HG03025 (cell line): Measurements from ENCODE around the gene SLC17A3.

Experiments
- ATAC-seq: cut with Tn5 transposase; IDR thresholded peaks from one replicate; pipeline ENCODE4 v1.9.1; 2021; ENCODE audit warnings: mild to moderate bottlenecking, moderate library complexity; ENCODE audit not compliant: unreplicated experiment, low FRiP score

Gene SLC17A3

DNA sequence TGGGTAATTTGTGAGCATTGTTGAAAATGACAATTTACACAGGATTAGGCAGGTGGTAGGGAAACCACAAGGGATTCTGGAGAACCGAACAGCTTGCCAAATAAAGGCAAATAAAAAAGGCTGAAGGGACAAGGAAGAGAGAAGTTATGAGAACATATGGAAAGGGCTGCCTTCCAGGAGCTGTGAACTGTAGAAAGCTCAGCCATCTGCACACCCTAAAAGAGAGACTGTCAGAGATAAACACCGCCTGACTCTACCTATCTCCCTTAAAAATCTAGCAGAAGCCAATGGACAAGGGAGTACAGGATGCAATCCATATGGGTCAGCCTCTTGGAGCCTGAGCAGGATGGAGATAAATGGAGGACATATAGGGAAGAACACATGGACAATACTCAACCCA, 29.5 kb downstream of the SLC17A3 start:
- no peak for ATAC-seq

GRCh38 chr6:25842526-25842925, 31.5 kb downstream of the SLC17A3 start:
- ATAC-seq = peak; percentile 74

DNA sequence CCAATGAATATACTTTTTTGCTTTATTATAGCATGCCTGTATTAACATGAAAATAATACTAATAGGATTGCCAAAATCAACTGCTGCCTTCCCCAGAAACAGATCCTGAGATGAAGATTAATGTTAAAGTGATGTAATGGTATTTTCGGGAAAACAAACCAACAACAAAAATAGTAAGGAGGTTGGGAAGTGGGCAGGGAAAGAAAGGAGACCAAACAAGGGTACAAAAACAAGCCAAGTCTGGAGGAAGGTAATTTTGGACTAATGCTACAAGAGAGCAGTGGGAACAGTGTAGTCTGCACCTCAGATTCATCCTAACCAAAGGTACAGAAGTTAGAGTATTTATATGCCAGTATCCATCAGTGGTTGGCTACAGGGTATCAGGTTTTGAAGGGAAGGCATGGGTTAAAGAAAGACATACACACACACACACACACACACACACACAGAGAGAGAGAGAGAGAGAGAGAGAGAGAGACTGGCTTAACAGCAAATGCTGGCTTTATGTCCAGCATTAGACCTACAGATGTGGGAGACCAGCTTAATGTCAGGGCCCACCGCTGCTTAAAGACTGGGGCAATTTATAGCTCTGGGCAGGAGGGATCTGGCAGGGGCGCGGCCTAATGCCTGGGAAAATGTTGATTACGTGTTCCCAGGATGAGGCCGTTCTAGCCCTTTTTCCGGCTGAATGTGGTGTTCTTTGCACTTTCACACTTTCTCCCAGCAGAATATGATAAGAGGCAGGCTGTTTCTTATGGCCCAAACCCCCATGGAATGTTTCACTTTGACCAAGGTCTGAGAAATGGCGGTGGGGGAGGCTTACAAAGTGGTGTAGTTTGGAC, 38.4 kb downstream of the SLC17A3 start:
- no peak for ATAC-seq

DNA sequence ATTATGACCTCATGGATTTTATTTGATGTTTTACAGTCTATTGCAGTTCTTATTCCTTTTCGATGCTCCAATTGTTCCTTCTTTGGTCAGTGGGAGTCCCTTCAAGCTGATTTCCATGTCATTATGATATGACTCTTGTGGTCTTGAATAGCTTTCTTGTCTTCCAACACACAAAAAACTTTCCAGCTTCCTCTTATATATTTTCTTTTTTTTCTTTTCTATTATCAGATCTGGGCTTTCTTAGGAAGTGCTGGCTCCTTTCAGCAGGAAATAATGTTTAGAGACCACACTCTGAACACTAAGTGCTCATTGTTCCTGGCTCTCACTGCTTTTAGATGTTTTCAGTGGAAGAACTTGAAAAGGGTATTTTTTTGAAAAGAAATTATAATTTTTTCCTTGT, 39.1 kb downstream of the SLC17A3 start:
- no peak for ATAC-seq

DNA sequence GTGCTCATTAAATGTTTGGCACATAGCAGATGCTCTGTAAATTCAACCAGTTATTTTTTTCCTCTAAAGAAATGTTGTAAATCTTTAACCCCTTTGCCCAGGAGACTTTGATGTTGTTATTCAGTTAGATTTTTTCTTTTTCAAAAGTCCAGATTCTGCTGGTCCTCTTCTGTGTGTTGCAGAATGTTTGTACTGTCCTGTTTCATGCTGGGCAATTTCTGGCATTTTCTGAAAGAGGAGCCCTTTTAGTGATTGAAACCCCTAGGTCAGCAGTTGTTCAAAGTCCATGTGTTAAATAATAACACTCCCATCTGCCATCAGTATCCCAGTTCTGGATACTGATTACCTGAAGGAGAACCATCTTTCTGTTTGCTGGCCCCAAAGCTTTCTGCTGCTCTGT, 40.9 kb downstream of the SLC17A3 start:
- no peak for ATAC-seq

DNA sequence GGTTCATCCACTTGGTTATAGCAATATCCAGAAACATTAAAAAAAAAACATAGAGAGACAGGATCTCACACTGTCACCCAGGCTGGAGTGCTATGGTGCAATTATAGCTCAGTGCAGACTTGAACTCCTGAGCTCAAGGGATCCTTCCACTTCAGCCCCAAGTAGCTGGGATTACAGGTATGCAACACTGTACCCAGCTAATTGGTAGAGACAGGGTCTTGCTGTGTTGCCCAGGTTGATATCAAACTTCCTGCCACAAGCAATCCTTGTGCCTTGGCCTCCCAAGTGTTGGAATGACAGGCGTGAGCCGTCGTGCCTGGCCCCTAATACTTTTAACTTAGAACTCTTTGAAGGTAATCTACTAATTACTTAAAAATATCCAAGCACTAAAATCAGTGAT, 41.4 kb downstream of the SLC17A3 start:
- no peak for ATAC-seq

- ATAC-seq = no peak
These were observed 41.8 kb downstream of the SLC17A3 start for GRCh38 chr6:25832307-25832662.

DNA sequence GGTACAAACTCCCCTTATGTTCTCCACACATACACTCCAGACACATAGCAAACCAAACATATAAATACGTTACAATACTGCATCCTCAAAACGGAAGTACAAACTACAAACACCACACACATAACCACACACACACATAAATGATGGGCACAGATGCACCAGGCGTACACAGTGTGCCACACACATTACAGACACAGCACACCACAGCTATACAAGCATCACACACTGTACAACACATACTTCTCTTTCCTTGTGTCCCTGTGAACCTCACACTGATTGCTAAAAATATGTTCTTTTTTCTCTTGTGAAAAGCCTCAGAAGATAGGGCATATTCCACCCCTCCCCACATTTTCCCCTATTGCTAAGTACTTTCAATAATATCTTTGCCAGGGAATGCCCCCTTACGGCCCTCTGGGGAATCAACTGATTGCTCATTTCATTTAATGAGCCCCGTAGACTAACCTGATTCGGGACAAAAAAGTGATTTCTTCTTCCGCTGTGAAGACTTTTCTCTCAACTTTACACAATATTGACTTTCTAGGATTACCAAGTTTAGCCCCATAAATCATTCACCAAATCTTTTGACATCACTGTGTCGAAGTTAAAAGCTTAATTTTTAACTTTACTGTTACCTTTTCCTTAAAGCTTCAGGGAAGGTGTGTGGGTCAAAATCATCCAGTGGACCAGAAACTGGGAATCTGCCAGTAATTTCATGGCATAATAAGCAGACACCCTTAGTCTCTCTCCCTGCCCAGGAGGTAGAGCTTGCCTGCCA, 42.3 kb downstream of the SLC17A3 start, which contains the start of gene SLC17A1:
Gene SLC17A1, minus strand, starts transcription at position 521 of the 775 bp plus-strand sequence. CDS start 1,495 bp downstream, outside the sequence.
- no peak for ATAC-seq

- no peak for ATAC-seq
These were observed 43.6 kb downstream of the SLC17A3 start for GRCh38 chr6:25830458-25830857.

- peak; percentile 61 for ATAC-seq
These were observed 44.7 kb downstream of the SLC17A3 start for GRCh38 chr6:25829375-25829774.

DNA sequence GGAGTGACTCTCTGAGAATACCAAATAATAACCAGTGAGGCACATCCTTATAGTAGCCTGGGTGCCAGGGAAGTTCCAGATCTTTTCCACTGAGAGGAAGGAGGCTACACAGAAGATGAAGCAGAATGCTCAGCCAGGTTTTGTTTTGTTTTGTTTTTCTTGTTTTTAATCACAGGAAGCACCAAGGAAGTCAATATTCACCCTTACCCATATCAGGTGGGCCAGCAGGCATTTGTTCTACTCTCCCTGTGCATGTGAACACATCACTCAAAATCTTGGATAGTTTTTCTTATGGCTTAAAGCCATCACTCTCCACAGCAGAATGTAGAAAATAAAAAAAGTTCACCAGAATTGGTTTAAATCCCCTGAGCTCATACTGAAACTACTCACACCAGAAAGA, 52.7 kb downstream of the SLC17A3 start:
- ATAC-seq = no peak

DNA sequence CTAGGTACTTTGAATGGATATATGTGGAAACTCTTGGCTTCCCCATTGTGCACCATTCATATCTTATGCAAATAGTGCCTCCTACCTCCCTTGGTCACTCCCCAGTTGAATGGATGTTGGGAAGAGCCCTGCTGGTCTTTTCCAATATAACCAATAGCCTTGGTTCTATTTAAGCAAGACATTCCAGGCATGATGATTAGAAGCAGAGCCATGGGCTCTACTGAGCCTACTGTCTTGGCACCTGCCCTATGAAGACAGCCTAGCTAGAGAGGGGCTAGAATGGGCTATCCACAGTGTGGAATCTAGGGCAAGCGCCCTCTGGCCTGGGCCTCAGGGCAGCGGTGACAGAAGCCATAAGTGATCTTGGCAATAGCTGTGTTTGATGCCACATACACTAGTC, 57.8 kb downstream of the SLC17A3 start:
- no peak for ATAC-seq

GRCh38 chr6:25815194-25815593, 58.8 kb downstream of the SLC17A3 start:
- no peak for ATAC-seq

GRCh38 chr6:25804804-25805203, 69.2 kb downstream of the SLC17A3 start:
- ATAC-seq = no peak

- ATAC-seq = no peak
These were observed 72.6 kb downstream of the SLC17A3 start for GRCh38 chr6:25801436-25801835.
